Measurements from ENCODE around the gene MEGF11.
A peak's percentile ranks its signal among the peaks of the same experiment; 100 is the strongest.
"Not testable (repeated sequence)": the region's sequence is repeated elsewhere in the genome, so short reads cannot be mapped to it uniquely, and the experiment has no call there.

Gene MEGF11

DNA sequence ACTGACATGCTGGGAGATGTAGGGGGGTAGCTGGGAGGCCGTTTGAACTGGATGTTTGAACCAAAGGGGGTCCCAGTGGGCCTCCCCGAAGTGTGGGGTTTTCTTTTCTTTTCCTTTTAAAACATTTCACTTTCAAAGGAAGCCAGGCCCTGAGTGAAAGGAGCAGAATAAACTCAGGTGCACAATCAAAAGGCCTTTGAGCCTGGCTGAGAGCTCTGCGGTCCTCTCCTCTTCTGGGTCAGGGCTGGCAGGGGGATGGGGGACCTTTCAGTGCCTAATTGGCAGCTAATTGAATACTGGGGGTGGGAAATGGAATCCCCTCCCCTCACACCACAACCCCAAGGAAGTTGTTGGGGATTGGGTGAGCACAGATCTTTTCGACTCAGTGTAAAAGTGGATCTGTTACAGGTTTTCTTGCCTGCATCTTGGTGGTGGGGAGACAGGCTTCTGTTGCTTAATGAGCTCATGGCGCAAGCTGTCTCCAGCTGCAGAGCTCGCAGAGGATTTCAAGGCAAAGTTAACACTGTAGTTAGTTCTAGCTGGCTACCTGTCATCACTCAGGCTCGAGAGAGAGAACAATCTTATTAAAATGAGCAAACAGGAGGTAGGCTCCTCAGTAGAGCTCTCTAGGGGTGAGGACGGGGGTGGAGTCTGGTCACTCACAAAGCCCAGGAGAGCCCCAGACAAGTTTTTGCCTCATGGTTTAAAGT is 251.7 kb downstream of the MEGF11 start:
- no peak for DNase-seq (ENCODE audit: low read depth)

DNA sequence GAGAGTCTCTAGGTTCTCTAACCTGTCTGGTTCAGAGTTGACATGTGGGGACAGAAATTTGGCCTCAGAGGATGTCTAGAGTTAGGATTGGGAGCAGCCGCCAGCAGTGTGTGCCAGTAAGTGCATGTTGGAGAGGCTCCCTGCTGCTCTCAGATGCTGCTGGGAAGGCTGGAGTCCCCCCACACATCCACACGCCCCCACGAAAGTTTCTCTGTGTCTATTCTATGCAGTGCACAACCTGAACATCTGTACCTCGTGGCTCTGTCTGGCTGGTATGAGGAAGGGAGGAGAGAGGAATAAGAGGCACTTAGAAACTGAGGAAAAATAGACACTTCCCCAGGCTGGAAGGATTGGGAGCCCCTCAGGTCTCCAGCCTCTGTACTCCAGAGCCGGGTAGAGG is 252.5 kb downstream of the MEGF11 start:
- DNase-seq (ENCODE audit: low read depth): no peak

DNA sequence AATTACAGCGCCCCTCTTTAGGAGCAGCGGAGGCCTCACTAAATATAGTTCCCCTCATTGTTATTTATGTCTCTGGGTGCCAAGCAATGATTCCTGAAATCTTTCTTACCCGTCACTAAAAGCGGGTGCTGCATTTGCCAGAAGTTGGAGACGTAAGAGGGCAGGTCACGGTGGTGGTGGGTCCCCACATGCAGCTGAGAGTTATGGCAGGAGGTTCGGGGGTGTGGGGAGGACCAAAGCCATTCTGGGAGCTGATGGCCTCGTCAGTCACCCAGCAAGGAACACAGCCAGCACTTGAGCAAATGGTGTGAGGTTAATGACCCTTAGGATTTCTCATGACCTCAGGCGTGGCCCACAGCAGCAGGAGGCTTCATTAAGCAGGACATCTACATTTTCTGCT is 255.1 kb downstream of the MEGF11 start:
- DNase-seq (ENCODE audit: low read depth): no peak

DNA sequence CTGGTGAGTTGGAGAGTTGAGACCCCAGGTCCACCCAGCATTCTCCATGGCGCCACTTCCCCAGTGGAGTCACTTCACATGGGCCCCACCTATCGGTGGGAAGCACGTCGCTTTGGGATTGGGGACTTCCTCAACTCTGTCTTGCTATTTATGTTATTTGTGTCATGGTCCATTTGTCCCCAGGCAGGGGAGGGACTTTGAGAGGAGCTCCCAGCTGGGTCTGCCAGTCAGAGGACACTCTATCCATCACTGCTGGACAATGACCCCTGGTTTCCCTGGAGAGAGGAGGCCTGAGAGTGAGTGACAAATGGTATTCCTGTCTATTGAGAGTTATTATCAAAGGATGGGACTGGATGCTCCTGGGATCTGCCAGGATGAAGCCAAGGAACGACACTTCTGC is 256.6 kb downstream of the MEGF11 start:
- no peak for DNase-seq (ENCODE audit: low read depth)

DNA sequence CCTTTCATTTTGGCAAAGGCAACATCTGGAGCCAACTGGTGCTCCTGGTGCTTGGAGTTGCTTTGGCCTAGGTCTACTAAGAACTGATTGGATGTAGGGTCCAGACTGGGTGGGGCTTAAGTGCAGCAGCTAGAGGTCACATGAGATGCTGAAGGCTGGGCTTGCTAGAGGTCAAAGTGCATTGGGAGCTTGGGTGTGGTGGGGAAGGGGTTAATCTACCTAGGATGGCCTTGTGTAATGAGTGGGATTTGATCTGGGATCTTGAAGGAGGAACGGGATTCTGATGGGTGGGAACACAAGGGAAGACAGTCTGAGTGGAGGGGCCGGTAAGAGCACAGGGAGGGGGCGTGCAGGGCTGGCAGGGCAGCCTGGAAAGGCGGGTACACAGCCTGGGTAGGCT is 258.7 kb downstream of the MEGF11 start:
- no peak for DNase-seq (ENCODE audit: low read depth)

DNA sequence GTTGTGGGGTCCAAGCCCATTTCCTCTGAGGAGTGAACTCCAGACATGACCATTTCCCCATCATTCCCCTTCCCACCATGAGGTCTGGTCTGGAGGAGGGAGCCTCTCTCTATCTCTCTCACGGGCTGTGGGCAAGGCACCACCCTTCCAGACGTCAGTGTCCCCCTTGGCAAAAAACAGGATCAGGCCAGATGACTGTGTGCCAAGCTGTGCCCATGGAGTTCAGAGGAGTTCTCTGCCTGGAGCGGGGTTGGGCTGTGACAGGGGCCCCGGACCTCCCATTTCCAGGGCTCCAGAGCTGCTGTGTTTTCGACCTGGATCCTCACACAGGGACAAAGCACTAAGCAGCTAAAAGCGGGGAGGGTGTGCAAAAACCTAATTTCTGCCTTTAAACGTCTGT is 259.8 kb downstream of the MEGF11 start:
- DNase-seq (ENCODE audit: low read depth): no peak

DNA sequence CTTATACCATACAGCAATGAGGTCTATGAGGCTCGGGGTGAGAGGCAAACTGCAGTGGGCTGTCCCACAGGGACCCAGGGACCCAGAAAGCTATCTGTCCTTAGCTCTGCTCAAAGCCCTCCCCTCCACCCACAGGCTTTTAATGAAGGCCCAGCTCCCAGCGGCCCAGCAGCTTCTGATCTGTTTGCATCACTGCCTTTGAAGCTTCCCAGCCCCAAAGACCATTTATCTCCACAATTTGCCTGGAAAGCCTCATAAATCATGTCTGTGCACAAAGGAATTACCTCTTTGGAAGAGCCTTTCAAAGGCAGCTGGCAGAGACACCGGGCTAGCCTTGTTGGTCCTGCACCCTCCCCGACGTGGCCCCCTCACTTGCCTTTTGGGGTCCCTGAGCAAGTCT is 260.3 kb downstream of the MEGF11 start:
- no peak for DNase-seq (ENCODE audit: low read depth)

DNA sequence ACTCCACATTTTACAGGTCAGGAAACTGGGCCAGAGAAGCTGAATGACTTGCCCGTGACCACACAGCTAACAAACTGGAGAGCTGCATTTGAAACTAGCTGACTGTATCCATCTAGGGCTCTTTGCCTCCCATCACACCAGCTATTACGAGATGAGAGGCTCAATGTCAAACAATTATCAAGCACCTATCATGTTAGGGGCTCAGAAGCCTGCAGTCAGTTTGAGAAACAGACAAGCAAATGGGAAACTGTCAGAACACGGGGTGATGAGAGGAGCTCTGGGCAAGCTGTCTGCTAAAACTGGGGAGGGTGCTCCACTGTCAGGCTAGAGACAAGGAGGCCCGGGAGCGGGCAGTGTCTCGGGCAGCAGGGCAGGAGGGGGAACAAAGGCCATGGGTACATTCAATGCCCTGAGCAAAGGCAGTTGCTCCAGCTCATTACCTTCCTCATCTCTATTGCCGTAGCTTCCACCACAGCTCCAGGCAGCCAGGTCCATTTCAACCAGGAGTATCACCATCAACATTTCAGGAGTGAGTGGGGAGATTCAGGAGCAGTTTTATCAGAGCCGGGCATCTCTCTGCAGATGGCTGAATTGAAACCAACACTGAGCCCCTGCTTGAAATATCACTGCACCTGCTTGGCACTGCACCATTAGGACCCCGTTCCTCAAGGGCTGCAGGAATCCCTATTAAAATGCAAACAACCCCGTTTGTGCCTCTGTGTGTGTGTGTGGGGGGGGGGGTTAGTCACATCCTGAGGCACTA is 261.6 kb downstream of the MEGF11 start:
- no peak for DNase-seq (ENCODE audit: low read depth)

DNA sequence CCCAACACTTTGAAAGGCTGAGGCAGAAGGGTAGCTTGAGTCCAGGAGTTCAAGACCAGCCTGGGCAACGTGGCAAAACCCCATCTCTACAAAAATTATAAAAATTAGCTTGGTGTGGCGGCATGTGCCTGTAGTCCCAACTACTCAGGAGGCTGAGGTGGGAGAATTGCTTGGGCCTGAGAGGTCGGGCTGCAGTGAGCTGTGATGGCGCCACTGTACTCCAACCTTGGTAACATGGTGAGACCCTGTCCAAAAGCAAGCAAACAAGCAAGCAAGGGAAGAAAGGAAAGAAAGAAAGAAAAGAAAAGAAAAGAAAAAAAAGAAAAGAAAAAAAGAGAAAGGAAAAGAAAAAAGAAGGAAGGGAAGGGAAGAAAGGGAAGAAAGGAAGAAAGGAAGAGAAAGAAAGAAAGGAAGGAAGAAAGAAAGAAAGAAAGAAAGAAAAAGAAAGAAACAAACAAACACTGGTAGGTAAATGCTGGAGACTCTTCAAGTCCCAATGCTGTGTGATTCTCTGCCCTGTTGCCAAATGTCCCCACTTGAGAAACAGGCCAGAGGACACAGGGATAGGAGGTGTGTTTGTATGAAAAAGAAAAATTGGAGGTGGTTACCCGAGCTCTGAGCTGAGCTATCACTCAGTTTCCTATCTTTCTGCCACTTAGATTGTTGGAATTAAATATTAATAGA is 263.1 kb downstream of the MEGF11 start:
- no peak for DNase-seq (ENCODE audit: low read depth)

DNA sequence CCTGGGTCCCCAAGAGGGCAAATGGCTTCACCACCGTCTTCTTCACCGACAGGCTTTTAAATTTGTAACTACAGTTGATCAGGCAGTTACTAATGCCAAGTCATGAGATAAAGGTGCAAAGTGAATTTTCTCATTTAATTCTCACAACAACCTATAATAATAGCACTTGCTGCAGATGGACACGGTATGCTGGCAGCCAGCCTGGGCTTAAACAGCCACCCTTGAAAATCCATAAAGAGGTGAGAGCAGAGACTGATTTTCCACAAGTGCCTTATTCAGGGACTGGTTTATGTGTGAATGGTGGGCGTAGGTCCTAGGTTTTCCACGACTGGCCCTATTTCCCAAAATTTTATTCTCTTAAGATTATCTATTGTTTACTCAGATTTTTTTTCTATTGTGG is 266.4 kb downstream of the MEGF11 start:
- DNase-seq (ENCODE audit: low read depth): no peak

DNA sequence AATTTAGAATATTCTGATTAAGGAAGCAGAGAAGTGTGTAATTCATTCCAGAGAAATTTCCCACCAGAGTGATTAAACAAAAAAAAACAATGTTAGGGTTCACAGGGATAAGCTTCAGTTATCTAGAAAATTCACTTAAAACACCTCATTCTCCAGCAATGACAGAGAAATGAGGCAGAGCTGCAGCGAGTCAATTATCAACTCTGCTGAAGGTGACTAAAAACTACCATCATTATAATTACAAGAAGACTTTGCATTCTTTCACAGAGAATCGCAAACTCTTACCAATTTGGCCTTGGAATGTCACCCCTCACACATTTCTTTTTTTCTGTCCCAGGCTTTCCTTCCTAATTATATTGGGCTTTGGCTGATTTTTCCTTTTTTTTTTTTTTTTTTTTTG is 267.1 kb downstream of the MEGF11 start:
- DNase-seq (ENCODE audit: low read depth): no peak

DNA sequence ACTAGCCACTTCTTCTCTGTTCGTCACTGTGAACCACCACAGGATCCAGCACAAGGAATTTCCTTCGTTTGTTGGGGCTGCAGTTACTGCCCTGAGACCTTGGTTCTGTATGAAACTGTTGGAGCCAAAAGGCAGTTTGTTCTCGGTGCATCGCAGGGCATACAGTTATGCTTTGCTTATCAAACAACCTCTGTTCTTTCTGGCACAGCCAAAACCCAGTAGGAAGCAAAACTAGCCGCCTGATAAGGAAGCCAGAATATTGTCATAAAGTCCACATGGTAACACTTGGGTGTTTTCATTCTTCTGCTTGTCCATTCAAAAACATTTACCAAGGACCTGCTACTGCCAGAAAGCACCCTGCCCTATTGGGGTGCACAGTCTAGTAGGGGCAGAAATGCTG is 268.2 kb downstream of the MEGF11 start:
- DNase-seq (ENCODE audit: low read depth): no peak

DNA sequence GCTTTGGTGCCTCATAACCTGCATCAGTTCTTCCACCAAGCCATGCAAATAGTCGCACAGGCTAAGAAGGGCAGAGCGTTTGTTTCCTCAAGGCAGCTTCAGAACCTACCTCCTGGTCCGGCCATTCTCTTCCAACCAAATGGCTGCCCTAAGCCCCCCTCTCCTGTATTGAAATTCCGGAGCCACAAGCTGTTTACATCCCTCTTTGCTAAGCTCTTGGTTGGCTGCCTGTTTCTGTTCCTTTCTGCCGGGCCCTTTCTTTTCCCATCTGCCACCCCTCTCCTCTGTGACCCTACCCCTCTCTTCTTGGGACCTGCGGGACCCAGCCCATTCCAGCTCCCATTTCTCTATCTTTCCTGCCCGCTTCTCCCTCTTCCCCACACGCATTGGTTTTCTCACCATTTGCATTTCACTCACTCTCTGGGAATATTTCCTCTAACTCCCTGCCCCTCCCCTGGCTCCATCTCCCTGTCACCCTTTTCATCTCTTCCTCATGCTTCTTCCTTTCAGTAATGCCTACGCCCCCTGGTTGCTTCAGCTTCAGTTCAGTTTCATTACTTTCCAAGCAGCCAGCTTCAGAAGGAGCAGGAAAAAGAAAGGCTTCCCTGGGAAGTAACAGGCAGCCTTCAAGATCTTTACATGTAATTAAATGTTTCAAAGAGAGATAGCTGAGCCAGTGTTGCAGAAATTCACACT is 270.8 kb downstream of the MEGF11 start:
- DNase-seq (ENCODE audit: low read depth): no peak

DNA sequence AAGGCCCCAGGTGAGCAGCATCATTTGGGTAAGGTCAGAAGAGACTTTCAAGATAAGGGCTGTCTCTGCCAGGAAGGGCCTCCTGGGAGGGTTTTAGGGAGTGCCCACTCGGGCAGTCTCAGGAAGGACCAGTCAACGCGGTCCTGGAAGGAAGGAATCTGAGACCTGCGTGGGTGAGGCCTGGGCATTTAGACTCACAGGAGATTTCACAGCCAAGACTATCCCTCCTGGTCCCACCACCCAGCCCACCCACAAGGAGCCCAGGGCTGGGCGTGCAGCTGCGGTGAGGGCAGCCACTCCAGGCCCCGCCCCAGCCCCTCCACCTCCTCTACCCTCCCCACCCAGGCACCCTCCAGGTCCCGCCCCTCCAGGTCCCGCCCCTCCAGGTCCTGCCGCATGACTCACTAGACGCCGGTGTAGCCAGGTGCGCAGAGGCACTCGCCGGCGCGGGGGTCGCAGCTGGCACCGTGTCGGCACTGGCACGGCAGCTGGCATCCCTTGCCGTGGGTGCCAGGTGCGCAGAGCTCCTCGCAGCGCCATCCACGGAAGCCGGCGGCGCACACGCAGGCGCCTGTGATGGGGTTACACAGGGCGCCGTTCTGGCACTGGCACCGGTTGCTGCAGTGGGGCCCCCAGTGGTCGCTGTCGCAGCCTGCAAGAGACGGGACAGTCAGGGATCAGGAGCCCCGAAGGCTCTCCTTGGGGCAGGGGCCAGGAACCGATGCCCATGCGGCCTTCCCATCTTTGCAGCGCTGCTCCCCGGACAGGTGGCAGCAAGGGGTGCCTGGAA is 271.5 kb downstream of the MEGF11 start:
- peak; percentile 56 for DNase-seq (ENCODE audit: low read depth)

DNA sequence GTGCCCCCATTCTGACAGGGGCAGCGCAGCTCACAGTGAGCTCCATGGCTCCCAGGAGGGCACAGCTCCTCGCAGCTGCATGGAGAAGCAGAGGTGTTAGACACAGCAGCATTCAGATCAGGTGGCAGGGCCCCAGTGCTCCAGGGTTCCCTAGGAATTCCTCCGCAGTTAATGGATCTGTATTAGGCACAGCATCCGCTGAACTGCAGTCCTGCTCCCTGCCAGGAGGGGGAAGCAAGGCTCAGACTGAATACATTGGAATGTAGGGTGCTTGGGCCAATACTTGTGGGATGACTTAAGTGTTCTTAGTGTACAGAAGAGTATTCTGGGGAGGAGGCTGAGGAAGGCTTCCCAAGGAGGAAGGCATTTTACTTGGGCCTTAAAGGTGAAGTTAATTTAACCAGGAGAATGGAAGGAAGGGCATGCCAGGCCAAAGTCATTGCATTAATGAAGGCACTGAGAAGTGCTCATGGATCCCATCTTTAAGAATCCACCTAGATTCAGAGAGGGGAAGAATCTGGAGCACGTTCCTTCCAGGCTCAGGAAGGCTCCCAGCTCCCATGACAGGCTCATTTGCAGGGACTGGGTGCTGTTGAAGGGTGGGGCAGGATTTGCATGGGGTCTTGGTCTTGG is 272.6 kb downstream of the MEGF11 start:
- DNase-seq (ENCODE audit: low read depth): no peak

DNA sequence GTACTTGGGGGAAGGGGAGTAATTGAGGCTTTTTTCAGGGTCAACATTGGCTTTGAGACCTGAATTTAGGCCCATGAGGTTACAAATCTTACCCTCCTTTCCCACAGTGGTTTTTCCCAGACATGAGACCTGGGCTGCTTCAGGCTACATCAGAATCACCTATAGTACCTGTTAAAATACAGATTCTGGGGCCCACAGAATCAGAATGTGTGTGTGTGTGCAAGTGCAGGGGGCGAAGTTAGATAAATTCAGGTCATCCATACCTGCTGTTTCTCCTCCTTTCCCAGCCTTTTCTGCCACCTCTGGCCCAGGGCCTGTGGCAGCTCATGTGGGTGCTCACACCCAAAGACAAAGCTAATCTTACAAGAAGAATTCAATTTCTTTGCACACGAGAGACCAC is 273.7 kb downstream of the MEGF11 start:
- DNase-seq (ENCODE audit: low read depth): no peak

DNA sequence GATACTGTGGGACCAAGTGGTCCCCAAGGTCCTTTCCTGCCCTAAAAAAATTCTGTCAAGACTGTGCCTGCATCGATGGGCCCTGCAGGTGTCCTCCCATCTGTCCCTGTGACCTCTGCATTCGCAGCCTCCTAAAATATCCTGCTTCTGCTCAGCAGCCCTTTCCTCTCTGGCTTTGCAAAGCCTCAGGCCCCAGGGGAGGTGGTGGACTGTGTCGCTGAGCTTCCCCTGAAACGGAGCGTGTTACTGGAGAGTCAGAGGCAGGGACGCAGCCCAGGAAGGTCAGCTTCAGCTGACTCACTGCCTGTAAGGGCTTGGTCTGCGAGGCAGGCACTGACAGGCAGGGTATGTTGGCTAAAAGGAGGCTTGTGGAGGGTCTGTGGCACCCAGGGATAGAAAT is 274.2 kb downstream of the MEGF11 start:
- no peak for DNase-seq (ENCODE audit: low read depth)

DNA sequence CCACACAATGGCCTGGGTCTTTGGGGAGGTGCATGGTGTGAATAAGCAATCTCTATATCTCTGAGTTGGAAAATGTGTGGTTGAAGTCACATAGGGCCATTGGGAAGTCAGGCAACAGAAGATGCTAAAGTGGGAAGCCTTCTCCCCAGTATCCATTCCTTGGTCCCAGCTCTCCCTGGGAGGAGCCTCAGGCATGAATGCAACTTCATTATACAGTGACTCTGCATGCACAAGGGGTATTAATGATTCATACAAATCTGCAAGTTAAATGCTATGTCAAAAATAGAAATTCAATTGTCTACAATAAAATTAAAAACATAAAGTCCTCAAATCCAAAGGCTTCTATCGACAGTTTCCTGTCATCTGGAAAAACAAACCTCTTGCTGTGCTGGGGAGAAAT is 275.4 kb downstream of the MEGF11 start:
- no peak for DNase-seq (ENCODE audit: low read depth)

DNA sequence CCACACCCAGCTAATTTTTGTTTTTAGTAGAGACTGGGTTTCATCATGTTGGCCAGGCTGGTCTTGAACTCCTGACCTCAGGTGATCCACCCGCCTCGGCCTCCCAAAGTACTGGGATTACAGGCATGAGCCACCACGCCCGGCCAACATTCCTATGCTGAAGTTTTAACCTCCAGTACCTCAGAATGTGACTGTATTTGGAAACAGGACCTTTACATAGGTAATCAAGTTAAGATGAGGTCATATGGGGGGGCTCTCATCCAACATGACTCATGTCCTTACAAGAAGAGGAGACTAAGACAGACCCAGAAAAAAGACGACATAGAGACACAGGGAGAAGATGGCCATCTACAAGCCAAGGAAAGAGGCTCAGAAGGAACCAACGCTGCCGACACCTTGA is 277.4 kb downstream of the MEGF11 start:
- DNase-seq (ENCODE audit: low read depth): not testable (repeated sequence)

DNA sequence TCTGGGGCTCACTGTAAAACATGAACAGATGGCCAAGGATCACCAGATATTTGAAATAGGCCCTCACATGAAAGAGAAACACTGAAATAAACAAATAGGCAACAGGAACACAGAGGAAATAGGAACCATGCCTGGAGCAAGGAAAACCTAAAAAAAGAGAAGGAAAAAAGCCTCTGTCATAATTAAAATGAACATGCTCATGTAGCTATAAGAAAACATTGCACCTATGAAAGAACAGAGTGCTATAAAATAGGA is 281.9 kb downstream of the MEGF11 start:
- DNase-seq (ENCODE audit: low read depth): no peak

DNA sequence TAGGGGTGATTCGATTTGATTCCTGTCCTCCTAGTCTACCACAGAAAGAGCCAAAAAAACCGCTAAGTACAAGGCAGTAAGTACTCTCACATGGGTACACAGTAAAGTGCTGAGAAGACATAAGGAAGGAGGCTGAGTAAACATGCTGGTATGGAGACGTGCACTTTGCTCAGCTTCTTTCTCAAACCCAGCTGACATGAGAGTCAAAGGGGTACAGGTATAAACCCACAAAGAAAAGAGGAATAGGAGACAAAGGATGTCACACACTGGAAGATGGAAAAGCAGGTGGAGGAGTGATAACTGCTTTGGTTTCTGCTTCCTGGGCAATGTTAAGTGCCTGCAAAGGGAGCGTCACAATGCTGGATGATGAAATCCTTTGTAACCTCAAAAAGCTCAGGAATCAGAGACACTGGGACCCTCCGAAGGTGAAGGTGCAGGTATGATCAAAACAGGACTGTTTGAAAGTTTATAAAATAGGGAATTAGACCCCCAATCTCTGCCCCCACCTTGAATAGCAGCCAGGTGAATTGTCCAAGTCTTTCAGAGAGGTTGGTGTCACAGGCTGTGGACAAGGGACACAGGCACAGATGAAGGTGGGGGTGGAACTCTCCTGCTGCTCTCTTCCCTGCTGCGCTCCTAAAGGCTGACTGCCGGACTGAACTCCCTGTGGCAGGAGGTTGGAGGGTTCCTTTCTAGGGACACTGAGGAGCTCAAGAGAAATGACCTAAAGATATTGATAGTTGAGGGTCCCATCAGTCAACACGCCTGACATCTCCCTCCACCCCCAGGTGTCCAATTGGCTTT is 282.4 kb downstream of the MEGF11 start:
- no peak for DNase-seq (ENCODE audit: low read depth)
